Lower lobe of right lung (tissue), 2 donors: ENCODE measurements around the gene DCAF15. TPM values are rescaled to one million over a fixed set of nuclear protein-coding genes. Genes with fewer than 3 reads are reported as not detected.

Experiments
- ATAC-seq, 2 donors: fragments of 200-7000 bp; cut with Tn5 transposase; one replicate each; pipeline ENCODE4 v1.9.1; 2020 to 2022; ENCODE audit warnings: mild to moderate bottlenecking in 2 of 2, moderate library complexity in 2 of 2
- DNase-seq: peaks from one replicate; pipeline ENCODE4 v3.0.0-alpha.2; 2020
- H3K27ac ChIP-seq: fragments of 200-600 bp; one replicate; pipeline ENCODE4 v1.8.0; 2022
- H3K27me3 ChIP-seq: fragments of 200-600 bp; one replicate; pipeline ENCODE4 v1.8.0; 2022; ENCODE audit warnings: low read depth
- H3K36me3 ChIP-seq: fragments of 200-600 bp; one replicate; pipeline ENCODE4 v1.8.0; 2022; ENCODE audit warnings: mild to moderate bottlenecking
- H3K4me1 ChIP-seq: fragments of 200-600 bp; one replicate; pipeline ENCODE4 v1.8.0; 2022
- H3K4me3 ChIP-seq: fragments of 200-600 bp; one replicate; pipeline ENCODE4 v1.8.0; 2022; ENCODE audit warnings: mild to moderate bottlenecking
- H3K9me3 ChIP-seq: fragments of 200-600 bp; one replicate; pipeline ENCODE4 v1.8.0; 2022
- CTCF ChIP-seq: fragments of 200-600 bp; IDR thresholded peaks from one replicate; pipeline ENCODE4 v1.8.0; 2022; ENCODE audit warnings: antibody characterized with exemption, mild to moderate bottlenecking
- intact Hi-C: fragments of 100-400 bp; cut with DNase I; formaldehyde crosslinking; loops from one replicate; pipeline ENCODE4 v1.11.0; 2022
- total RNA-seq: library from RNA; stranded (reverse); fragmentation: NEBNext Ultra II Directional; extraction: Animal tissue kit (Norgen Biotek cat#: 25700); gene quantifications from one replicate; pipeline ENCODE4 v1.2.1, GENCODE V29; 2021
- donor health status: DM: no; HTN: yes; CAD: no; lungs with severe emphysema.

Gene DCAF15
- total RNA-seq, 1 donor from 2014 or later = 28.4 TPM

GRCh38 chr19:13951799-13952153 lies 533 bp upstream of the DCAF15 start:
- H3K4me3 ChIP-seq = peak overlapping the region; percentile 84
- H3K27me3 ChIP-seq = no peaks in the 10 kb centered on the region
- ATAC-seq (no peak), DNase-seq (no peak)
- TF ChIP-seq CTCF = no peak
- no peaks in the 10 kb centered on the region for H3K9me3 ChIP-seq
- intact Hi-C loops = no loop called here
- H3K36me3 ChIP-seq = peaks cover 25% of the 10 kb centered on the region
- peaks cover 18% of the 10 kb centered on the region for H3K4me1 ChIP-seq
- peak overlapping the region; percentile 13 for H3K27ac ChIP-seq

- Histone ChIP-seq H3K4me1 (peaks cover 18% of the 10 kb centered on the region), H3K36me3 (peaks cover 38% of the 10 kb centered on the region), H3K27ac (peak overlapping the region; percentile 87), H3K27me3 (no peaks in the 10 kb centered on the region), H3K9me3 (no peaks in the 10 kb centered on the region), H3K4me3 (peak overlapping the region; percentile 84)
- no peak for TF ChIP-seq CTCF
- ATAC-seq (peak in 1 of 2 donors; percentile 1), DNase-seq (no peak)
- intact Hi-C loops = no loop called here
These were observed 722 bp downstream of the DCAF15 start for GRCh38 chr19:13952931-13953531.

- Histone ChIP-seq H3K27ac (no peak overlapping the region), H3K27me3 (no peaks in the 10 kb centered on the region), H3K4me3 (no peak overlapping the region), H3K36me3 (peaks cover 49% of the 10 kb centered on the region), H3K9me3 (no peaks in the 10 kb centered on the region), H3K4me1 (peaks cover 18% of the 10 kb centered on the region)
- no peak for DNase-seq
- intact Hi-C loops = no loop called here
- TF ChIP-seq CTCF = no peak
- no peak for ATAC-seq
These were observed 1.9 kb downstream of the DCAF15 start for GRCh38 chr19:13954185-13954584.

GRCh38 chr19:13955662-13956364 lies 3.5 kb downstream of the DCAF15 start:
- H3K27ac ChIP-seq = no peak overlapping the region
- H3K9me3 ChIP-seq = no peaks in the 10 kb centered on the region
- no peak for ATAC-seq
- no peaks in the 10 kb centered on the region for H3K27me3 ChIP-seq
- H3K4me3 ChIP-seq = no peak overlapping the region
- peaks cover 18% of the 10 kb centered on the region for H3K4me1 ChIP-seq
- no peak for DNase-seq
- no peak for TF ChIP-seq CTCF
- intact Hi-C loops = no loop called here
- H3K36me3 ChIP-seq = peaks cover 66% of the 10 kb centered on the region

- H3K36me3 ChIP-seq = peaks cover 71% of the 10 kb centered on the region
- H3K4me3 ChIP-seq = no peak overlapping the region
- no peak for DNase-seq
- TF ChIP-seq CTCF = no peak
- H3K4me1 ChIP-seq = peaks cover 18% of the 10 kb centered on the region
- ATAC-seq = no peak
- intact Hi-C loops = no loop called here
- no peaks in the 10 kb centered on the region for H3K9me3 ChIP-seq
- no peaks in the 10 kb centered on the region for H3K27me3 ChIP-seq
- H3K27ac ChIP-seq = no peak overlapping the region
These were observed 4.0 kb downstream of the DCAF15 start for GRCh38 chr19:13956365-13956744.
